CD4-positive, alpha-beta T cell treated with Interleukin-2 at 100 ng/mL for 4 hours (primary cell): Measurements from ENCODE around the gene SLC25A6.
"Not testable (repeated sequence)": the region's sequence is repeated elsewhere in the genome, so short reads cannot be mapped to it uniquely, and the experiment has no call there.

Experiments
- DNase-seq: peaks from one replicate; pipeline ENCODE4 v3.0.0-alpha.2; 2020; ENCODE audit warnings: low spot score

The SLC25A6 gene

DNA sequence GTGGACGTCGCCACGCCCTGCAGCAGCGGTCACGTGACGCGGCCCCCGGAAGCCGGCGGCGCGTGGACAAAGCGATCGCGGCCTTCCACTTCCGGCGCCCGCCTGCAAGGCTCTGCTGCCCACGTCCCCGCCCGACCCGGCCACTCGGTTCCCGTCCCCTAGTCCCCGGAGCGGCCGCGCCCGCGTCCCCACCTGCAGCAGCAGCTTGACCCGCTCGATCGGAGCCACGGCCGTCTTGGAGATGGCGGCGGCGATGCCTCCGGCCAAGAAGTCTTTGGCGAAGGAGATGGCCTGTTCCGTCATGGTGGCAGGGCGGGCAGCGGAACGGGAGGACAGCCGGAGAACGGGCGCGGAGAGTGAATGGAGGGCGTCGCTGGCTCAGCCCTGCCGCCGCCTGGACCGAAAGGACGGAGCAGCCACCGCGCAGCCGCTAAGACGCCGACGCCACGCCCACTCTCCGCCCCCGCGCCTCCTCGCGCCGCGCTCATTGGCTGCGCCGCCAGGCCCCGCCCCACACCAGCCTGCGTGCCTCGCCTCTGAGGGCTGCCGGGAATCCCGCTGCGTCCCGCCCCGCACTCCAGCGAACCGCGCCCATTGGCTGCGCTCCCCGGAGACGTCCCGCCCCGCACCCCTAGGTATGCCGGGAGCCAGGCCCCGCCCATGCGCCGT, at the start of gene SLC25A6:
SLC25A6 (minus strand) TSS at position 407 of the 669 bp plus-strand sequence; CDS start at position 303, 104 bp downstream.
- peak; percentile 99 for DNase-seq

DNA sequence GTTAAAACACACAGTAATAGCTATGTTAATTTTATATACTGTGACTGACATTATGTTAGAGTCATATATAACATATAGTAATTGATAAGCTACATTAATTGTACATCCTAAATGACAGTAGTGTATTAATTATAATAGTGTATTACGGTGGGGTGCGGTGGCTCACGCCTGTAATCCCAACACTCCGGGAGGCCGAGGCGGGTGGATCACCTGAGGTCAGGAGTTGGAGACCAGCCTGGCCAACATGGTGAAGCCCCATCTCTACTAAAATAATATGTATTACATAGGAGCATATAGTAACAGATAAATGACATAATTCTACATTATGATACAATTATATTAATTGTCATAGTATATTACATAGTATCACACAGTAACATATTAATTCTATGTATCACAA, 48.6 kb upstream of the SLC25A6 start:
- DNase-seq: no peak

DNA sequence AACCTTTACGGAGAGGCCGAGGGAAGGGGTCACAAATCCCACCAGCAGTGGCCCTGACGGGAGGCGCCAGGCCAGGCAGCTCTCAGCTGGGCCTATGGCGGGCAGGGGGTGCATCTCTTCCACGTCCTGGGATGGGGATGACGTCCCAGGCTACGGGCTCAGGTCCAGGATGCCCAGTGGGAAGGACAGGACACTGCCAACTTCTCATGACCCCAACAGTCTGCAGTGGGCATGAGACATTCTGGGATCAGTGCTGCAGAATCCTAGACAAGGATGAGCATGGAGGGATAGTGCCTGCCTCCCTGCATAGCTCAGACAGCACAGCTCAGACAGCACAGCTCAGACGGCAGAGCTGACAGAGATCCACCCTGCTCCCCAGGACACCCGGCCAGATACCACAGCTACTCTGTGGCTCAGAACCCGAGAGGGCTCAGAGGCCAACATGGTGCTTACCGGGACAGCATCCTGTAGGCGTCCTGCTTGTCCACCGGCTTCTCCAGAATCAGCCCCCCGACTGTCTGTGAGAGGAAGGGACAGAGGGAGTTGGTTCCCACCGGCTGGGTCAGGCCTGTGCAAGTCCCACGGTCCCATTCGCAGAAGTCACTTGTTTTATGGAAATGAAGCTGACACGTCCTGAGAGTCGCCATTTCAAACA, 43.5 kb upstream of the SLC25A6 start:
- no peak for DNase-seq

DNA sequence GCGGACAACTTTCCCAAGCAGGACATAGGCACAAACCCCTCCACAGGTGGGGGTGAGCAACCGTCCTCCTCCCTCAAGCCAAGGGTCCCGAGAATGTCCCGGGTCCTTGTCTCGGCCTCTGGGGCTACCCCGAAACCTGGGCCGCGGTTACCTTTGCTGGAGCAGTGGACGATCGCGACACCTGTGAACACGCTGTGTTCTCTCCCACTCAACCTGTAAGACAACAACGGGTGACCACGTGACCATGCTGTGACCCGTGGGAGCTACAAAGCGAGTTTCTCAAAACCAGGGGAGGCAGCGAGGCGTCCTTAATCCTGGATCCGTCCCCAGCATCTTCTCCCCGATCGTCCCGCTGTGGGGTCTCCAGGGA, 42.9 kb upstream of the SLC25A6 start:
- no peak for DNase-seq

DNA sequence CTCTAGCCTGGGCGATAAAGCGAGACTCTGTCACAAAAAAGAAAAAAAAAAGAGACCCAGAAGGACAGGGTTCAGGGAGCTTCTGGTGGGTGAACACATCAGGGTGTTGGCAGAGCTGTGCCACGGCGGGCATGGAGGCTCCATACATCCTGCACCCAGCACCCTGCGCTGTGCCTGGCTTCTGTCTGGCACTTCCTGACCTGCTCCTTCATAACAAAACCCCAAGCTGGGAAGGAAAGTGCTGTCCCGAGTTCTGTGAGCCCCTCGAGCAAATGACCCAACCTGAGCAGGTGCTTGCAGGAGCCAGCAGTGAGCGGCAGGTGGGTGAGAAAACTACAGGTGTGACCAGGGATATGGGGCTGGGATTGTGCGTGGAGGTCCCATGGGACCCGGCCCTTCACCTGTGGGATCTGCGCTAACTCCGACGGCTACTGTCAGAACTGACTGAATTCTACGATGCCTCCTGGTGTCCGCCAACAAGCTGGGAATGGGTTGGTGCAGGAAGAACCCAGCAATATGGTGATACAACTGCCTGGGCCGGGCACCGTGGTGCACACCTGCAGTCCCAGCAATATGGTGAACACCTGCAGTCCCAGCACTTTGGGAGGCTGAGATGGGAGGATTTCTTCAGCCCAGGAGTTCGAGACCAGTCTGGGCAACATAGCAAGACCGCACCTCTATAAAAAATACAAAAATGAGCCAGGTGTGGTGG, 41.9 kb upstream of the SLC25A6 start:
- no peak for DNase-seq

DNA sequence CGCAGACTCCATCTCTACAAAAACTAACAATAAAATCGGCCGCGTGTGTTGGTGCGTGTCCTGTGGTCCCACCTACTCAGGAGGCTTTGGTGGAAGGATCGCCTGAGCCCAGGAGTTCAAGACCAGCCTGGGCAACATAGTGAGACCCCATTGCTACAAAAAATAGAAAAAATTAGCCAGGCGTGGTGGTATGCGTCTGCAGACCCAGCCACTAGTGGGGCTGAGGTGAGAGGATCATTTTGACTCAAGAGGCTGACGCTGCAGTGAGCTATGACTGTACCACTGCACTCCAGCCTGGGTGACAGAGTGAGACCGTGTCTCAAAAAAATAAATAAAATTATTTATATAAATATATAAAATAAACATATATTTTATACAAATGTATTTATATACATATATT, 38.5 kb upstream of the SLC25A6 start:
- no peak for DNase-seq

DNA sequence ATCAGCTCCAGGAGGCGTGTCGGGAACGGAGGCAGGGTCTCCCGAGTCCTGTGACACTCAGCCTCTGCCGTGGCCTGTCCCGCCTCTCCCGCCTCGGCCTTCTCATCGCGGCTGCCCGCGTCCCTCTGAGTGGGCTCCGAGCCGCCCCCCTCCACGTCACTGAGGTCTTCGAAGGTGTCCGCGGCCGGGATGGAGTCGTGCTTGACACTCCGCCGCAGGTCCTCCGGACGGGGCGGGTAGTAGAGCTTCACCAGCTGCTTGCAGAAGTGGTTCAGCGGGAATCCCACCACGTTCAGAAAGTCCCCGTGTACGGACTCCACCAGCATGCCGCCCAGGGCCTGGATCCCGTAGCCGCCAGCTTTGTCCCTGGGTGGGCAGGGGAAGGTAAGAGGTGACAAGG, 35.8 kb upstream of the SLC25A6 start:
- DNase-seq: no peak

DNA sequence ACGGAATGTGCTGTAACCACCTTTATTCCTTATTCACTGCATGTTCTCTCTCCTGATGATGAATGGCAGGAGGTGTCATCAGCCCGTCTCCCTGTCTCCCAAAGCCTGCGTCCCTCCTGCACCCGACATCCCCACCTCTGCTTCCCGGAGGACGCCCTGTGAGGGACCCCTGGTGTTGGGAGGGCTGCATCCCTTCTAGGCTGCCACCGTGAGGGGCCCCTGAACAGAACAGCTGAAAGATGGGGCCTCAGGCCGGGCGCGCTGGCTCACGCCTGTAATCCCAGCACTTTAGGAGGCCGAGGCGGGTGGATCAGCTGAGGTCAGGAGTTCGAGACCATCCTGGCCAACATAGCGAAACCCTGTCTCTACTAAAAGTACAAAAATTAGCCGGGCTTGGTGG, 34.4 kb upstream of the SLC25A6 start:
- not testable (repeated sequence) for DNase-seq

DNA sequence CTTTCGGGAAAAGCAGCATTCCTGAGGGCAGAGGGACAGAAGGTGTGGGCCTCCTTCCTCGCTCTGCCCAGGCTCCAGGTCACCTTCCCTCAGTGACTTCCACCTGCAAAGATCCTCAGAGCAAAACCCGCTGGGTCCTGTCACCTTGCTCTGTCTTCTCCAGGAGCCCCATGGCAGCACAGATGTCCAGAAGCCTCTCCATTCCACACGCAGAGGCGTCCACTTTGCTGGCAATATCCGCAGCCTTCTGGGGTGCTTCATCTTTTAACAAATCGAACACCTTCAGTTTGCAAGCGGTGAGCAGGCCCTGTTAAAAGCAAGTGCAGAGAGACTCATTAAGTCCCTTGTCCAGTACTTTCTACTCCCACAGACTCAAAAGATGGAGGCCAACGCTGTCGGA, 33.5 kb upstream of the SLC25A6 start:
- DNase-seq: no peak

DNA sequence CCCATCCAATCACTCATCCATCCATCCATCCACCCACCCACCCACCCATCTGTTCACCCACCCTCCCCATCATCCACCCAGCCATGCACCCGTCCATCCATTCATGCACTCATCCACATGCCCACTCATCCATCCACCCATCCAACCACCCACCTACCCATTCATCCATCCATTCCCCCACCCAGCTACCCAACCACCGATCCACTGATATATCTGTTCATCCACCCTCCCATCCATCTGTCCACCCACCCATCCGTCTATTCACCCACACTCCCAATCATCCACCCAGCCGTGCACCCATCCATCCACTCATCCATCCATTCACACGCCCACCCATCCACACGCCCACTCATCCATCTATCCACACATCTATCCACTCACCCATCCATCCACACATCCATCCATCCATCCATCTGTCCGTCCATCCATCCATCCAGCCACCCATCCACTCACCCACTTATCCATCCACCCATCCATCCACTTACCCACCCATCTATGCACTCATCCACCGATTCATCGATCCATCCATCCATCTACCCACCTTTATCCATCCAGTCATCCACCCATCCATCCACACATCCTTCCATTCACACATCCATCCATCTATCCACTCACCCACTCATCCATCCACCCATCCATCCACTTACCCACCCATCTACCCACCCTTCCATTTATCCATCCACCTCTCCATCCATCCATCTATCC, 32.4 kb upstream of the SLC25A6 start:
- DNase-seq: no peak

DNA sequence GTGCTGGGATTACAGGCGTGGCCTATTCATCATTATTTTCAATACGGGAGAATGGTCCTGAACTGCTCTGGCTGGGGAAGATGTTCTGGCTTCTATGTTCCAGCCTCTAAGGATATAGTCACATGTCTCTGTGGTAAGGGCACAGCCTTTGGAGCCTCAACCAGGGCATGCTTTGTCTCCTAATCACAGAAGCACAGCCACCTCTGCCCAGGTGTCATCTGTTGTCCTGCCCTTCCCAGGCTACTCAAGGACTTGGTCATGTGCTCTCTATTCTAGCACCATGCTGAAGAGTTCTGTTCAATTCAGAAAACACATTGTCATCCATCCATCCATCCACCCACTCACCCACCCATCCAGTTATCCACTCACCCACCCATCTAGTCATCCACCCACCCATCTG, 31.3 kb upstream of the SLC25A6 start:
- DNase-seq: no peak

DNA sequence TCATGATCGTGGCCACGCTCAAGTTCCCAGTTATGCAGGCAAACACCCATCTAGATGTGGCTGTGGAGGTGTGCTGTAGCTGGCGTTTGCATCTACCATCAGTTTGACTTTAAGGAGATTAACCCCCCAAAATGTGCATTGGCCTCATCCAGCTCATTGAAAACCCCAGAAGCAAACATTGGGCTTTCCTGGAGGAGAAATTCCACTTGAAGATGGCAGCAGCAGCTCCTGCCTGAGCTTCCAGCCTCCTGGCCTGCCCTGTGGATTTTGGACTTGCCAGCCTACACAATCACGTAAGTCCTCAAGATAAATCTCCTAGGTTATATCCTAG, 30.2 kb upstream of the SLC25A6 start:
- no peak for DNase-seq

DNA sequence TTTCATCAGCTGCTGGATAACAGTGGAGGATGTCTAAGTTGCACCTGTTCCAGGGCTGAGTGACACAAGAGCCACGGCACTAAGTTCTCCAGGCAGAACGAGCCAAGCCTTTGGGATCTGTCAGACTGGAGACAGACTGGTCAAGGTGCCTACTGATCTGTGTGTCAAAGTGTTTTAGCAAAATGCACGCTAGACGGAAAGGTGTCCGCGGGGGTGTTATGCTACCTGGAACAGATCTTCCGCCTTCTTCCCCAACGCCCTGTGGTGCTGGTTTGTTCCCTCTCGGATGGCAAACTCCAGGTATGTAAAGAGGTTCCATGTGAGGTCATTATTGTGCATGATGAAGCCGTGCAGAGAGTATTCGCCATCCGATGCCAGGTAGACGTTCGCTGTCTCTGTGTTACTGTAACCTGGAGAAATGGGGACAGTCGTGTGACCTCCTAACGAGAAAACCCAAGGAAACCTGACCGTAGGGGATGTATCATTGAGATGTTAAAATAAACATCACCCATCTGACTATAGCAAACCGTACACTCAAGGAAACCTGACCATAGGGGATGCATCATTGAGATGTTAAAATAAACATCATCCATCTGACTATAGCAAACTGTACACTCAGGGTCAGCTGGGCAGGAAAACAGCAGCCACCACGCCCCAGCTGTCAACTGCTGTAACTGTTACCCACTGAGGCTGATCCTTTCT, 29.7 kb upstream of the SLC25A6 start:
- DNase-seq: no peak

DNA sequence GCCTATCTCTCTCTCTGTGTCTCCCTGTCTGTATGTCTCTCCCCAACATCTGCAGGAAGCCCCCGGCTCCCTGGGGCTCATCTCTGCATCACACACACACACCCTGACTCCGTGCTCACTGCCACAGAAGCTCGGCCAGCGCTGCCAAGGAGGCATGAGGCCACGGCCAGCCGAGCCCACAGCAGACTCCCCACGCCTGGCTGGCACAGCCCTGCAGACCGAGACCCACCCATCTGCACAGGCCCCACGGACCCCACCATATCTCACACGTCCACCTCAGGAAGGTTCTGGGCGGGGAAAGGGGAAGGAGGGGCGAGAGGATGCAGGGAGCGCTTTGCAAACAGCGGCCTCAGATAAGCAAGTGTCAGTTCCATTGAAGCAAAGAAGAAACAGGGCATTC, 28.5 kb upstream of the SLC25A6 start:
- no peak for DNase-seq

DNA sequence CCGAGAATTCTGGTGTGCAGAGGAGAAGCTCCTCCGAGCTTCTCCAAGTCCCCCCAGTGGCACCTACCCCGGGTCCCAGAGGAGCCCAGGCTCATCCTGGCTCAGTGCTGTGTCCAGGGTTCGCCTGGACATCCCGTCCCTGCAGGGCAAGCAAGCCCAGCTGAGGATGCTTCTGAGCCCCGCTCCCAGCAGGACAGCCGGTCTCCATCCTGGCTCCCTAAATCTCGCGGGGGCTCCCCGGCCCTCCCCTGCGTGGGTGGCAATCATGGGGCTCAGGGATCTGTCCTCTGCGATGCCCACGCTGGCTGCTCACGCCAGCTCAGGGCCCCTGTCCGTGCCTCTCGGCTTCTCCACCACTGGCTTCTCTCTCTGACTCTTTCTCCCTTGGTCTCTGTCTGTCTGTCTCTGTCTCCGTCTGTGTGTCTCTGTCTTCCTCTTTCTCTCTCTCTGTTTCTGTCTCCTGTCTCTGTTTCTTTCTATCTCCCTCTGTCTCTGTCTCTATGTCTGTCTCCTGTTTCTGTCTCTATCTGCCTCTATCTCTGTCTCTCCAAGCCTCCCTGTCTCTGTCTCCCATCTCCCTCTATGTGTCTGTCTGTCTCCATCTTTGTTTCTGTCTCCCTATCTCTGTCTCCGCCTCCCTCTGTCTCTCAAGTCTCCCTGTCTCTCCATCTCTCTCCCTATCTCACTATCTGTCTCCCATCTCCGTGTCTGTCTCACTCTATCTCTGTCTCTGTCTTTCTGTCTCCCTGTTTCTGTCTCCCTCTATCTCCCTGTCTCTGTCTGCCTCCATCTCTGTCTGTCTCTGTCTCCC, 27.8 kb upstream of the SLC25A6 start:
- DNase-seq: no peak

DNA sequence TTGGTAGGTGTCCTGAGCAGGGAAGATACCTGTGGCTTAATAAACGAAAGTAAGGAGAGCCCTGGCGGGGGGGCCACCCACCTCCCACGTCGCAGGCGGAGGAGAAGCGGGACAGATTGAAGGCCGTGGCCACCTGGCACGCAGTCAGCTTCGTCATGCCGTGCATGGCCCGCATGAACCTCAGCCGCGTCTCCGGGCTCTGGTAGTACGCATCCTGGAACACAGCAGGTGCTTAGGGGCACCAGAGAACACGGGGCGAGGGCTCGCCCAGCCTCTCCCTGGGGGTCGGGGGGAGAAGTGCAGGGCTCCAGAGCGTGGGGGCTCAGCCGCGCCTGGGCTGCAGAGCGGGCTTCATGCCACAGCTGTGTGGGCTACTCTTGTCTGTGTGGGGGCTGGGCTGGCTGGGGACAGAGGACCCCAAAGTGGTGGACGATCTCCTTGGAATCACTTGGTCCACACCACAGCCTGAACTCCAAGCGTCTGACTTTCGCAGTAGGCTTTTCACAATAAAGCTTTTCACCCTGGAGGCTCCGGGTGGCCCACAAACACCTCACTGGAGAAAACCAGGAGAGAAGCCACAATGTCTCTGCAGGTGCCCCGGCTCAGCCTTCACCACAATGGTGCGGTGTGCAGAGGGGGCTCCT, 27.1 kb upstream of the SLC25A6 start:
- DNase-seq: no peak

DNA sequence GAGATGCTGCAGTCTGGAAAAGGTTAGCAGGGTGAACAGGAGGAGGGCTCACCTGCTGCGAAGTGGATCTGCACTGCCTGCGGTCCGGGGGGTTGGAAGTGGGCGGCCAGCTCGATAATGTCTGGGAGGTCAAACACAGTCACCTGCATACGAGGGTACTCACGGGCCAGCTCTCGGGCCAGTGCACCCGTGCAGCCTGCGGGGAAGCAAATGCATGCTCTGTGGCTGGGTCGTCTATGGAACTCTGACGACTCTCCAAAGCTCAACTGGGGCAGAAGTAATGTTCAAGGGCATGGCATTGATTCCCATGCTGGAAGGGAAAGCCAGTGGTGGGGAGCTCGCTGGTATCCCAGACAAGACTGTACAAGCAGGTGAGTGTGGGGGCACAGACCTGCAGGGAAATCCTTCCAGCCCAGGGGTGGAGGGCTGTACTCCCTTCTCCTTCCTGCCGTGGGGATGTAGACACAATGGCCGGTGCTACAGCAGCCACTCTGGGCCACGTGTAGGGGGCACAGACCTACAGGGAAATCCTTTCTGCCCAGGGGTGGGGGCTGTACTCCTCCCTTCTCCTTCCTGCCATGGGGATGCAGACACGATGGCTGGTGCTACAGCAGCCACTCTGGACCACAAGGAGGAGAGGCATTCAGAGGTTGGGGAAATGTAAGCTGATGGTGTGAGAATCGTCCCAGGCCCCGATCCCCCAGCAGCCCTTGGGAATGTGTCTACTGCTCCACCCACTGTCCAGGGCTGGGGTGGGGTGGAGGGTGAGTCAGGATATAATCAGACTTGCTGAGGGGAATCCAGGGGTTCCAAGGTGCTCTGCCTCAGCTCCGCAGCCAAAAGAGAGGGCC, 26.2 kb upstream of the SLC25A6 start:
- DNase-seq: no peak

DNA sequence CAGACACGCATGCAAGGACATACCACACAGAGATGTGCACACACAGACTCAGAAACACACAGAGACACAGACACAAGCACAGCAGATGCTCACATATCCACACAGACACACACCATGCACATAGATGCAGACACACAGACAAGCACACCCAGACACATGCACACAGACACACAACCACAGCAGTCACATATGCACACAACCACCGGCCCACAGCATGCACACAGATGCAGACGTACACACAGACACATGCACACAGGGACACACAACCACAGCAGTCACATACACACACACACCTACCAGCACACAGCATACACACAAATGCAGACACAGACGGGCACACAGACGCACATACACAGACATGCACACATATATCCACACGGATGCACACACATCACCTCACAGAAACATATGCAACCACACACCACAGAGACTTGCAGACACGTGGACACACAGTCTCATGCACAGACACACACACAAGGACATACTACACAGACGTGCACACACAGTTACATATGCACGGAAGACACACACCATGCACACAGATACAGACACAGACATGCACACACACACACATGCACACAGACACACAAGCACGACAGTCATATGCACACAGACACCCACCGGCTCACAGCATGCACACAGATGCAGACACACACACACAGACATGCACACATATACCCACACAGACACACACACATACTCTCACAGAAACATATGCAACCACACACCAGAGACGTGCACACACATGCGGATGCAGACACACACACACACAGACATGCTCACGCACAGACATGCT, 25.2 kb upstream of the SLC25A6 start:
- DNase-seq: no peak

DNA sequence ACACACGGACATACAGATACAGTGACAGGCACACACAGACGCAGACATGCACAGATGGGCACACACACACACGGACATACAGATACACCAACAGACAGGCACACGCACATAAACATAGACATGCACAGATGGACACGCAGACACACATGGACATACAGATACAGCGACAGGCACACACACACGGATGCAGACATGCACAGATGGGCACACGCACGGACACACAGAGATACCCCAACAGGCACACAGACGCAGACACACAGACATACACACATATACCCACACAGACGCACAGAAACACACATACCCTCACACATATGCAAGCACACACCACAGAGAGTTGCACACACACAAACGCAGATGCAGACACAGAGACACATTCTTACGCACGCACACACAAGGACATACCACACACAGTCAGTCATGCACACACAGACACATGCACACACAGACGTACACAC, 24.4 kb upstream of the SLC25A6 start:
- no peak for DNase-seq
